C4-2B (cell line): ENCODE measurements around the gene RASL12.
"Not testable (repeated sequence)": the region's sequence is repeated elsewhere in the genome, so short reads cannot be mapped to it uniquely, and the experiment has no call there.

Experiments
- H3K27ac ChIP-seq: fragments of 450-650 bp; 2 replicates; pipeline ENCODE4 v1.5.1; 2017
- ZFX ChIP-seq: fragments of 450-650 bp; IDR thresholded peaks from 2 replicates; pipeline ENCODE4 v1.6.1; 2017
- TF ChIP-seq, protein P1 (sequence below): fragments of 450-650 bp; conservative IDR thresholded peaks from 2 replicates; pipeline ENCODE4 v1.5.1; 2017; ENCODE audit warnings: mild to moderate bottlenecking

RASL12 gene

DNA sequence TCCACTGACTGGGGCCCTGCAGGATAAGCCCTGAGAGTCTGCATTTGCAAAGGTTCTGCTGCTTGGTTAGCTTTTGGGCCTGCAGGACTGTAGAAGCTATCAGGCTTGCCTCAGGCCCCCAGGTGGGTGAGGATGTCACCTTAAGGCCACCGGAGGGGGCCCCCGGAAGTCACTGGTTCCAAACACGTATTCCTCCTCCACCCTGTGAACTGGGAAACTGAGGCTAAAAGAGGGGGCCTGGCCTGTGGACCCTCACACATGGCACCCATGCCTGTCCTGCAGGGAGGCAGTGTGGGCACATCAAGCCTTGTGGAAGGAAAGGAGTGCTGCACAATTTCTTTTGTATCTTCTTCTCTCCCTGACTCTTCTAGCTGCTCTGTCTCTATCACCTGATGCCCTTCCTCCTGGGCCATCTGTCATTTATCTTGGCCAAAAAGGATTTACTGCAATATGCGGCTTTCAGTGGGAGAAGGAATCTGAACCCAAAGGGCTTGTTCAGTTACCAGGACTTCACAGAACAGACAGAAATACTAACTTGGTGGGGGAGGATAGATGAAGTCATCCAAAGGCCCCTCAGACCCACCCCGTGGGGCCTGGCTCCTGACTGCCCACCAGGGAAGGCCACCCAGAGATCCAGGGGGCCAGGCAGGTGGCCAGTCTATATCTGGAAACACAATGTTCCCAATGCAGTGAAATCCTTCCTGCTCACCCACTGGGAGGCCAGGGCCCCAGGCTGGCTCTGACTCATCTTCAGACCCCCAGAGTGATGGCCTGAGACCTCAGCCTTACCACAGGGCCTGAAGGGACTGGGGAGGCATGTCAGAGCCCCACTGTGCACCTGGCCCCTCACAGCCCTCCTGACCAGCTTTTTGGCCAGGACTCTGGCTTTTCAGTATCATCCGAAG lies 28.9 kb upstream of the RASL12 start:
- no peak for TF ChIP-seq ZFX
- TF ChIP-seq, protein P1, sequence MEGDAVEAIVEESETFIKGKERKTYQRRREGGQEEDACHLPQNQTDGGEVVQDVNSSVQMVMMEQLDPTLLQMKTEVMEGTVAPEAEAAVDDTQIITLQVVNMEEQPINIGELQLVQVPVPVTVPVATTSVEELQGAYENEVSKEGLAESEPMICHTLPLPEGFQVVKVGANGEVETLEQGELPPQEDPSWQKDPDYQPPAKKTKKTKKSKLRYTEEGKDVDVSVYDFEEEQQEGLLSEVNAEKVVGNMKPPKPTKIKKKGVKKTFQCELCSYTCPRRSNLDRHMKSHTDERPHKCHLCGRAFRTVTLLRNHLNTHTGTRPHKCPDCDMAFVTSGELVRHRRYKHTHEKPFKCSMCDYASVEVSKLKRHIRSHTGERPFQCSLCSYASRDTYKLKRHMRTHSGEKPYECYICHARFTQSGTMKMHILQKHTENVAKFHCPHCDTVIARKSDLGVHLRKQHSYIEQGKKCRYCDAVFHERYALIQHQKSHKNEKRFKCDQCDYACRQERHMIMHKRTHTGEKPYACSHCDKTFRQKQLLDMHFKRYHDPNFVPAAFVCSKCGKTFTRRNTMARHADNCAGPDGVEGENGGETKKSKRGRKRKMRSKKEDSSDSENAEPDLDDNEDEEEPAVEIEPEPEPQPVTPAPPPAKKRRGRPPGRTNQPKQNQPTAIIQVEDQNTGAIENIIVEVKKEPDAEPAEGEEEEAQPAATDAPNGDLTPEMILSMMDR = no peak

DNA sequence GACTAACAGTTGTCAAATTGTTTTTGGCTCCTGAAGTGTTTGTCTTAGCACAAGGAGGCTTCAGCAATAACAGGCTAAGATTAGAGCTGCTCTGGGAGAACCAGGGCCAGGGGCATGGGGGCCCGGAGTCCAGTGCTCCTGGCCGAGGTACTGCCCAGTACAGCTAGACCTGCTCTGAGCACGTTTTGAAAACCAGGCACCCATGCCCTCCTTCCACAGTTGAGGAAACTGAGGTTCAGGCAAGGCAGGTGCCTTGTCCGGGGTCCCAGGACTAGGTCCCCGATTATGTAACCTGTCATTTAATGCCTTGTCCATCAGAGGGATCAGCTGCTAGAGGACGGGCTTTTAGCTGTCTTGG lies 27.9 kb upstream of the RASL12 start:
- H3K27ac ChIP-seq = no peak overlapping the region
- TF ChIP-seq, protein P1 = no peak
- no peak for TF ChIP-seq ZFX

More for the DNA sequence above, 28.9 kb upstream of the RASL12 start:
- no peak overlapping the region for H3K27ac ChIP-seq

DNA sequence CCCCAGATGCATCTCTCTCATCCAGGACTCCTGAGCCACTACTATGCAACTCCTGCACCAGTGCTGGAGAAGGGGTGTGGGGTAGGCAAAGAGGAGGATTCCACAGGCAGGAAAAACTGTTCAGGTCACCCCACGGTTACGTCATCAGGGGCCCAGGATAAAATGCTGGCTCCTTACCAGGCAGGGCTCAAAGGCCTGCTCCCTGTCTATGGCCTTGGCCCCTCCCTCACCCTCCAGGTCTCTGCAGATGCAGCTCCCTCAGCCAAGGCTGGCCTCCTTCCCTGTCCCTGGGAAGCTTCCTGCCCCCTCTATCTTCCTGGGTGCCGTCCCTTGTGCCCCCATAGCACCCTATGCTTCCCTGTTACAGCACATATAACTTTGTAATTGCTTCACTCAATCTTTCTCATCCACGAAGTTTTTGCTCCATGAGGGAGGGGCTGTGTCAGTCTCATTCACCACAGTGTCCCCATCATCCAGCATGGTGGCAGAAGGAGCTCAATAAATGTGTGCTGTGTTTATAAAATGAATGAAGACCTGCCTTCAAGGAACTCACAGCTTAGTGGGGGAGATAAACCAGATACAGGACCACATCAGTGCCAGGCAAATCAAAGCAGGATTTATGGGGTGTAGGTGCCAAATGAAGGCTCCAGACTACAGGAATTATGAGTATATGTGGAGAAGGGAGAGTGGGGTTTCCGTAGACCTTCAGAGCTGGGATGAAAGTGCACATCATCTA lies 27.4 kb upstream of the RASL12 start:
- H3K27ac ChIP-seq = no peak overlapping the region
- TF ChIP-seq, protein P1 = no peak
- TF ChIP-seq ZFX = no peak

DNA sequence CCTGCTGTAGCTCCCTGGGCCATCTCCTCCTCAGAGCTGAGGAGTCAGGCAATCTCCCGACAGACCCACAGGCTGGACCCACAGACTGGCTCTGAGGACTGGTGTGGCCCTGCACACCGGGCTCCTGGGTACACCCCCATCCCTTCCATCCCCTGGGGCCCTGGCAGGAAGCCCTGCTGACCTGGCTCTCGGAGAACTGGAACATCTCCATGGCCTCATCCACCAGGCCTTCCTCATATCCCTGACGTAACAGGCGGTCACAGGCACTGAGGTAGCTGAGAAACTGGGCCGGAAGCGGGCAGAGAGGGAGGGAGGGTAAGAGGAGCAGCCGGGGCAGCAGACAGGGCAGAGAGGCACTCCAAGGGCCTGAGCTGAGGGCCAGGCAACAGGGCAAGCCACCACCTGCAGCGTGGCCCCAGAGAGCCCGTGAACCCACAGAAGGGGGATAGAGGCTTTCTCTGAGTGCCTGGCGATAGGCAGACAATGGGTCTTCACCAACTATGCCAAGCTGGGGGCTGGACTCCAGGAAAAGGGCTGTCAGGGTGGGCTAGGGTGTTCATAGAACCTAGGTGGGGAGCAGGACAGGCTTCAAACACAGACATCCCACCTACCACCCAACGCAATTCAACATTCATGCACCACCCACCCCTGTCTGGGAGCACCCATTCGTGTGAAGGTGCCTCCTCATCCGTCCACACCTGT lies 26.7 kb upstream of the RASL12 start:
- TF ChIP-seq, protein P1 = no peak
- no peak for TF ChIP-seq ZFX
- no peak overlapping the region for H3K27ac ChIP-seq

DNA sequence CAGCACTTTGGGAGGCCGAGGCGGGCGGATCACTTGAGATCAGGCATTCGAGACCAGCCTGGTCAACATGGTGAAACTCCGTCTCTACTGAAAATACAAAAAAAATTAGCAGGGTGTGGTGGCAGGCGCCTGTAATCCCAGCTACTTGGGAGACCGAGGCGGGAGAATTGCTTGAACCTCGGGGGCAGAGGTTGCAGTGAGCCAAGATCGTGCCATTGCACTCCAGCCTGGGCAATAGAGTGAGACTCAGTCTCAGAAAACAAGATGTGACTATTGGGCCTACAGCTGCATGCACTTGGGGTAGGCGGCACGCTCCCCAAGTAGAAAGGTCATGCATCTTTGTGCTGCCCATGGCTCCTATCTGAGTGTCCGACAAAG lies 26.0 kb upstream of the RASL12 start:
- H3K27ac ChIP-seq = not testable (repeated sequence)

DNA sequence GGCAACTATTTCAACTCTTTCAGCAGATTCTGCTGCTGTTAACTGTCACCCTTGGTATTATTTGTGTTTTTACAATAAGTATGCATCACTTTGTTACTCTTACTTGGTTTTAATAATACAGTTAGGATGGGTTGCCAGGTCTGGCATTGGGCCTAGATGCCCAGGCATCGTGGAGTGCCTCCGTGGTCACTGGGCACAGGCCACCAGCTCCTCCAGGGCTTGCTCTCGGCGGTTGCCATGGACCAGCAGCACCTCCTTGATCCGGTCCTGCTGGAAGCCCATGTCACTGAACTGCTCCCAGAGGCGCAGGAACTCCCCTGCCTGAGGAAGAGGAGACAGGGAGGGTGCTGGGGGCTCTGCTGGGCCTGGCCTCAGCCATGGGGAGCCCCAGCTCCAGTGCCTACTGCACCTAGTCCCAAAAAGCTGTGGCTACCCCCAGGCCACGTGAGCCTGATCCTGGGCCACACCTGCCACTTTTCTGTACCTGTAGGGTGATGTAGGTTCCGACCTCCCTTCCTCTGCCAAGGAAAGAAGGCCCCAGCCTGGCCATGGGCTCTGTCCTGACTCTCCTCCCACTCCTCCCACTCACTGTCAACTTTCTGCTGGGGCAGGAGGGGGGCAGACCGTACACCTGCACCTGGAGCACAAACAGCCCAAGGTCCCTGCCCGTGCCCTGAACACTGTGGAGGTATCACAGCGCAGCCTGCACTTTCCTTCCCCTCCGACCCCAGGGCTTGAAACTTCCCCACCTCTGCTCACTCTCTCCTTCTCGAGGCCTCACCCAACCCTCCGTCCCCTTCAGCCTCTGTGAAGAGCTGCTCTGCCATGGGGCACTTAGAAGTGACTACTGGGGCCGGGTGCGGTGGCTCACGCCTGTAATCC lies 25.4 kb upstream of the RASL12 start:
- TF ChIP-seq ZFX = no peak
- TF ChIP-seq, protein P1 = no peak
- H3K27ac ChIP-seq = no peak overlapping the region
